Trophoblast cell (in vitro differentiated cells and primary cell): ENCODE data around the gene TIGD4.

Experiments used
- DNase-seq, 2 donors: peaks; one replicate each; pipeline ENCODE4 v3.0.0-alpha.2; 2016
- H2AFZ ChIP-seq: 2 replicates; pipeline ENCODE4 v1.6.1; 2013; ENCODE audit warnings: low read length, moderate library complexity, mild to moderate bottlenecking; ENCODE audit not compliant: insufficient read depth, poor library complexity
- H2AK5ac ChIP-seq: 2 replicates; pipeline ENCODE4 v1.6.1; 2013; ENCODE audit warnings: mild to moderate bottlenecking, low read length
- H2BK120ac ChIP-seq: 2 replicates; pipeline ENCODE4 v1.6.1; 2013; ENCODE audit warnings: low read length, mild to moderate bottlenecking, moderate library complexity; ENCODE audit not compliant: insufficient read depth, poor library complexity
- H2BK12ac ChIP-seq: 2 replicates; pipeline ENCODE4 v1.6.1; 2013; ENCODE audit warnings: mild to moderate bottlenecking, low read length, moderate library complexity
- H2BK5ac ChIP-seq: 2 replicates; pipeline ENCODE4 v1.6.1; 2013; ENCODE audit warnings: low read length, low read depth, moderate library complexity, mild to moderate bottlenecking; ENCODE audit not compliant: poor library complexity
- H3K14ac ChIP-seq: 2 replicates; pipeline ENCODE4 v1.6.1; 2013; ENCODE audit warnings: mild to moderate bottlenecking, low read length
- H3K18ac ChIP-seq: 2 replicates; pipeline ENCODE4 v1.6.1; 2013; ENCODE audit warnings: mild to moderate bottlenecking, low read length
- H3K23ac ChIP-seq: 2 replicates; pipeline ENCODE4 v1.6.1; 2013; ENCODE audit warnings: low read length
- H3K27ac ChIP-seq: 2 replicates; pipeline ENCODE4 v1.5.1; 2013; ENCODE audit warnings: low read depth, mild to moderate bottlenecking, inconsistent platforms, low read length, moderate library complexity
- H3K27me3 ChIP-seq: 2 replicates; pipeline ENCODE4 v1.6.1; 2013; ENCODE audit warnings: inconsistent platforms, mild to moderate bottlenecking, low read length, moderate library complexity; ENCODE audit not compliant: insufficient read depth
- H3K36me3 ChIP-seq, 2 experiments: 1 replicate in 1 of 2; 2 replicates in 1 of 2; pipeline ENCODE4 v1.6.1; 2013; ENCODE audit warnings: low read length in 2 of 2, mild to moderate bottlenecking in 2 of 2, moderate library complexity in 1 of 2; ENCODE audit not compliant: insufficient read depth in 2 of 2, control insufficient read depth in 1 of 2
- H3K4ac ChIP-seq: 2 replicates; pipeline ENCODE4 v1.6.1; 2013; ENCODE audit warnings: low read depth, mild to moderate bottlenecking, low read length, moderate library complexity
- H3K4me1 ChIP-seq, 2 experiments: 1 replicate in 1 of 2; 2 replicates in 1 of 2; pipeline ENCODE4 v1.6.1; 2013; ENCODE audit warnings: low read length in 2 of 2, mild to moderate bottlenecking in 2 of 2, moderate library complexity in 1 of 2; ENCODE audit not compliant: insufficient read depth in 2 of 2, control insufficient read depth in 1 of 2
- H3K4me2 ChIP-seq: 2 replicates; pipeline ENCODE4 v1.6.1; 2013; ENCODE audit warnings: inconsistent platforms, mild to moderate bottlenecking, low read length, moderate library complexity
- H3K4me3 ChIP-seq: 2 replicates; pipeline ENCODE4 v1.5.1; 2013; ENCODE audit warnings: mild to moderate bottlenecking, low read depth, low read length, inconsistent platforms
- H3K79me1 ChIP-seq: one replicate; pipeline ENCODE4 v1.6.1; 2013; ENCODE audit warnings: low read length
- H3K79me2 ChIP-seq: 2 replicates; pipeline ENCODE4 v1.6.1; 2013; ENCODE audit warnings: low read length, mild to moderate bottlenecking; ENCODE audit not compliant: control insufficient read depth, insufficient read depth, poor library complexity
- H3K9ac ChIP-seq: 2 replicates; pipeline ENCODE4 v1.6.1; 2013; ENCODE audit warnings: mild to moderate bottlenecking, low read length
- H3K9me3 ChIP-seq: 2 replicates; pipeline ENCODE4 v1.6.1; 2013; ENCODE audit warnings: low read depth, mild to moderate bottlenecking, control low read depth, inconsistent platforms, low read length; ENCODE audit not compliant: insufficient read depth
- H4K12ac ChIP-seq: 2 replicates; pipeline ENCODE4 v1.6.1; 2013; ENCODE audit warnings: low read depth, mild to moderate bottlenecking, low read length, moderate library complexity
- H4K8ac ChIP-seq: 2 replicates; pipeline ENCODE4 v1.6.1; 2013; ENCODE audit warnings: low read depth, mild to moderate bottlenecking, low read length, moderate library complexity
- H4K91ac ChIP-seq: one replicate; pipeline ENCODE4 v1.6.1; 2013; ENCODE audit warnings: low read depth, mild to moderate bottlenecking, low read length, moderate library complexity
- WGBS: extraction: QIAGEN DNeasy Blood & Tissue Kit; methylation state at CpG from one replicate; pipeline ENCODE4 v1.1.7; 2013; ENCODE audit warnings: missing lambda C conversion rate; ENCODE audit not compliant: insufficient read length, insufficient coverage; ENCODE audit errors: extremely low coverage; 5-methylcytosine and 5-hydroxymethylcytosine counted together

Gene TIGD4

DNA sequence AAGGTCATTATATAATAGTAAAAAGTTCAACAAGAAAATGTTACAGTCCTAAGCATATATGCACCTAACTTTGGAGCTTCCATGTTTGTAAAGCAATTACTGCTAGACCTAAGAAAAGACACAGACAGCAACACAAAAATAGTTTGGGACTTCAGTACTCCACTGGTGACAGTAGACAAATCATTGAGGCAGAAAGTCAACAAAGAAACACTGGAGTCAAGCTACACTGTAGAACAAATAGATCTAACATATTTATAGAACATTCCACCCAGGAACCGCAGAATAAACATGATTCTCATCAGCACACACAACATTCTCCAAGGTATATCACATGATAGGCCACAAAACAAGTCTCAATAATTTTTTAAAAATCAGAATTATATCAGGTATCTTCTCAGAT lies 42.8 kb upstream of the TIGD4 start:
- H3K27ac ChIP-seq = no peak overlapping the region
- no peak for DNase-seq
- no peak overlapping the region for H3K9ac ChIP-seq
- H3K4me1 ChIP-seq = peaks cover 0 to 2% of the 10 kb centered on the region in 2 experiments
- H3K27me3 ChIP-seq = no peaks in the 10 kb centered on the region
- no peak overlapping the region for H2AFZ ChIP-seq
- no peak overlapping the region for H3K18ac ChIP-seq
- WGBS = no CpG with 5 or more reads among the region's 1 CpG
- no peak overlapping the region for H3K23ac ChIP-seq
- no peak overlapping the region for H3K4ac ChIP-seq
- H3K9me3 ChIP-seq = peaks cover 3% of the 10 kb centered on the region
- no peak overlapping the region for H3K4me2 ChIP-seq
- H2AK5ac ChIP-seq = no peak overlapping the region
- no peak overlapping the region for H4K8ac ChIP-seq
- no peak overlapping the region for H3K14ac ChIP-seq
- H3K4me3 ChIP-seq = no peak overlapping the region
- no peaks in the 10 kb centered on the region for H3K79me1 ChIP-seq
- no peak overlapping the region for H4K12ac ChIP-seq
- H2BK12ac ChIP-seq = no peak overlapping the region
- H4K91ac ChIP-seq = no peak overlapping the region
- no peak overlapping the region for H2BK5ac ChIP-seq
- peaks cover 0 to 2% of the 10 kb centered on the region in 2 experiments for H3K36me3 ChIP-seq
- no peaks in the 10 kb centered on the region for H3K79me2 ChIP-seq
- H2BK120ac ChIP-seq = no peak overlapping the region

DNA sequence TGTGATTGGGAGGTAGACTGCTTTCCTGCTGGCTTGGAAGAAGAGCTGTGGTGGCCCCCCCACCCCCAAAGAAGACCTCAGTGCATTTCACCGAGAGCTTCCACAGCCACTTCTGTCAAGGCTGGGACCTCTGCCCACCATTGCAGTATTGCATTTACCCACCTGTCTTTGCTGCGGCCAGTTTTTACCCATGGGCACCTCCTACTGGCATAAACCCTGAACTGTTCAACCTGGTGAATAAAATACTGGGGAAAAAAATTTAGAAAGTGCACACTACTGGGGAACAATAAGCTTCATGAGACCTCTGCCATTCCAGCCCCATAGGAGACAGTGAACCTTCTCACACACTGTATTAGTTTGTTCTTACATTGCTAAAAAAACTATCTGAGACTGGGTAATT lies 40.5 kb upstream of the TIGD4 start:
- no peaks in the 10 kb centered on the region for H3K27me3 ChIP-seq
- H3K4me2 ChIP-seq = no peak overlapping the region
- no peak overlapping the region for H2BK5ac ChIP-seq
- no peak overlapping the region for H3K23ac ChIP-seq
- no peak overlapping the region for H4K12ac ChIP-seq
- no peaks in the 10 kb centered on the region for H3K79me2 ChIP-seq
- no peak overlapping the region for H3K18ac ChIP-seq
- H3K4me1 ChIP-seq = peaks cover 0 to 2% of the 10 kb centered on the region in 2 experiments
- no peak overlapping the region for H3K14ac ChIP-seq
- peaks cover 0 to 2% of the 10 kb centered on the region in 2 experiments for H3K36me3 ChIP-seq
- H4K91ac ChIP-seq = no peak overlapping the region
- DNase-seq = no peak
- no peak overlapping the region for H3K9ac ChIP-seq
- H2AK5ac ChIP-seq = no peak overlapping the region
- H3K79me1 ChIP-seq = no peaks in the 10 kb centered on the region
- H3K9me3 ChIP-seq = peaks cover 3% of the 10 kb centered on the region
- no peak overlapping the region for H2BK12ac ChIP-seq
- H3K4ac ChIP-seq = no peak overlapping the region
- H3K4me3 ChIP-seq = no peak overlapping the region
- H4K8ac ChIP-seq = no peak overlapping the region
- H3K27ac ChIP-seq = no peak overlapping the region
- H2AFZ ChIP-seq = no peak overlapping the region
- no CpG with 5 or more reads among the region's 2 CpGs for WGBS
- H2BK120ac ChIP-seq = no peak overlapping the region

DNA sequence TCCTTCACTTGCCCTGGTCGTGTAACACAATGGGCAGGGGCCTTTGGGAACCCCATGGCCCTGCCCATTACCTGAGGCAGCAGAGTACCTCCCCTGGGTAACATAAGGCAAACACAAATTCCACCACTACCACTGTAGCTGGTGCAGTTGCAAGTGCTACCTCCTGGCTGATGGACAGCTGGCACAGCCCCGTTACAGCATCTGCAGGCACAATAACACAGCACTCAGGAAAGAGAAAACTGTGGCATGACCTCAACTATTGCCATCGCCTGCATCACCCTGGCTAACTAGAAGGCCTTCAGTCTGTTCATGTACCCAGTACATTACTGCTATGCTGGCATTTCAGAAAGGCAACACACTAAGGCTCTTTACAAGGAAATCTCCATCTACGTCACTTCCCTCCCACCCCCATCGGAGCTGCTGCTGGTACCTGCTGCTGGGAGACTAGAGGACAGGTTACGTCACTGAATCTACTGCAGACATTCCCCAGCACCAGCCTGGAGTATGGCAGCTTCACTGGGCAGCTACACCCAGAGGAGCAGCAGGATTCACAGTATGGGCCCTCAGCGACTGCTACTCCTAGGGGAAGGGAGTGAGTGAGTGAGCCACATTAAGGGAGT lies 39.6 kb upstream of the TIGD4 start:
- no peak overlapping the region for H2BK120ac ChIP-seq
- no CpG with 5 or more reads among the region's 7 CpGs for WGBS

DNA sequence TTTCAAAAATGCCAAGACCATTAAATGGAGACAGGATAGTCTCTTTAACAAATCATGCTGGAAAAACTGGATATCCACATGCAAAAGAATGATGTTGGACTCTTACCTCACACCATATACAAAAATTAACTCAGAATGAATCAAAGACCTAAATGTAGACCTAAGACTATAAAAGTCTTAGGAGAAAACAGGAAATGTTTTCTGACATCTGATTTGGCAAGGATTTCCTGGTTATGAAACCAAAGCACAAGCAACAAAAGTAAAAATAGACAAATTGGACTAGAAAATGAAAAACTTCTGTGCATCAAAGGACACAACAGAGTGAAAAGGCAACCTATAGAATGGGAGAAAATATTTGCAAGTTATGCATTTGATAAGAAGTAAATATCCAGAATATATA lies 37.8 kb upstream of the TIGD4 start:
- Histone ChIP-seq H3K23ac (no peak overlapping the region), H3K9ac (no peak overlapping the region), H3K14ac (no peak overlapping the region), H3K27ac (no peak overlapping the region), H3K79me2 (no peaks in the 10 kb centered on the region), H3K27me3 (no peaks in the 10 kb centered on the region), H4K8ac (no peak overlapping the region), H3K4me2 (no peak overlapping the region), H2BK5ac (no peak overlapping the region), H3K4ac (no peak overlapping the region), H4K12ac (no peak overlapping the region), H3K36me3 (peaks cover 0 to 2% of the 10 kb centered on the region in 2 experiments), H2AK5ac (no peak overlapping the region), H2BK12ac (no peak overlapping the region), H3K9me3 (peaks cover 3% of the 10 kb centered on the region), H4K91ac (no peak overlapping the region), H3K4me3 (no peak overlapping the region), H2BK120ac (no peak overlapping the region), H2AFZ (no peak overlapping the region), H3K4me1 (peaks cover 0 to 2% of the 10 kb centered on the region in 2 experiments), H3K18ac (no peak overlapping the region), H3K79me1 (no peaks in the 10 kb centered on the region)
- DNase-seq = peak in 1 of 2 donors; percentile 54

More for the DNA sequence above, 39.6 kb upstream of the TIGD4 start:
- no peak overlapping the region for H3K9ac ChIP-seq
- H2AFZ ChIP-seq = no peak overlapping the region
- H3K14ac ChIP-seq = no peak overlapping the region
- no peak overlapping the region for H2BK5ac ChIP-seq
- H3K4ac ChIP-seq = no peak overlapping the region
- no peaks in the 10 kb centered on the region for H3K79me2 ChIP-seq
- no peak overlapping the region for H2AK5ac ChIP-seq
- H3K18ac ChIP-seq = no peak overlapping the region
- peaks cover 0 to 2% of the 10 kb centered on the region in 2 experiments for H3K36me3 ChIP-seq
- peaks cover 3% of the 10 kb centered on the region for H3K9me3 ChIP-seq
- no peaks in the 10 kb centered on the region for H3K27me3 ChIP-seq
- H2BK12ac ChIP-seq = no peak overlapping the region
- H3K4me2 ChIP-seq = no peak overlapping the region
- no peak overlapping the region for H3K23ac ChIP-seq
- peak; percentile 91 to 96 for DNase-seq
- no peak overlapping the region for H3K27ac ChIP-seq
- no peak overlapping the region for H4K12ac ChIP-seq
- peaks cover 0 to 2% of the 10 kb centered on the region in 2 experiments for H3K4me1 ChIP-seq
- H4K8ac ChIP-seq = no peak overlapping the region
- H3K79me1 ChIP-seq = no peaks in the 10 kb centered on the region
- no peak overlapping the region for H4K91ac ChIP-seq
- no peak overlapping the region for H3K4me3 ChIP-seq
